Effector memory CD4-positive, alpha-beta T cell (primary cell): Measurements from ENCODE around the gene SEPTIN12.

Source experiments
- DNase-seq, 3 donors: peaks; one replicate each; pipeline ENCODE4 v3.0.0-alpha.2; 2020
- H3K27ac ChIP-seq: 2 replicates; pipeline ENCODE4 v1.7.0; 2013; ENCODE audit warnings: mild to moderate bottlenecking, low read length, moderate library complexity; ENCODE audit not compliant: insufficient read depth, poor library complexity, severe bottlenecking
- H3K27me3 ChIP-seq: replicated peaks from 2 replicates; pipeline ENCODE4 v1.7.0; 2013; ENCODE audit warnings: mild to moderate bottlenecking, low read length; ENCODE audit not compliant: insufficient read depth, control insufficient read depth, poor library complexity, severe bottlenecking
- H3K36me3 ChIP-seq: 2 replicates; pipeline ENCODE4 v1.7.0; 2013; ENCODE audit warnings: mild to moderate bottlenecking, low read length, moderate library complexity; ENCODE audit not compliant: control insufficient read depth, insufficient read depth
- H3K4me1 ChIP-seq: 2 replicates; pipeline ENCODE4 v1.7.0; 2013; ENCODE audit warnings: low read length, mild to moderate bottlenecking; ENCODE audit not compliant: control insufficient read depth, insufficient read depth, poor library complexity, severe bottlenecking
- H3K4me3 ChIP-seq: 2 replicates; pipeline ENCODE4 v1.7.0; 2013; ENCODE audit warnings: low read length, low read depth, mild to moderate bottlenecking; ENCODE audit not compliant: insufficient read depth, poor library complexity, severe bottlenecking
- H3K9me3 ChIP-seq: 2 replicates; pipeline ENCODE4 v1.7.0; 2013; ENCODE audit warnings: mild to moderate bottlenecking, low read length, moderate library complexity; ENCODE audit not compliant: control insufficient read depth

SEPTIN12 gene

DNA sequence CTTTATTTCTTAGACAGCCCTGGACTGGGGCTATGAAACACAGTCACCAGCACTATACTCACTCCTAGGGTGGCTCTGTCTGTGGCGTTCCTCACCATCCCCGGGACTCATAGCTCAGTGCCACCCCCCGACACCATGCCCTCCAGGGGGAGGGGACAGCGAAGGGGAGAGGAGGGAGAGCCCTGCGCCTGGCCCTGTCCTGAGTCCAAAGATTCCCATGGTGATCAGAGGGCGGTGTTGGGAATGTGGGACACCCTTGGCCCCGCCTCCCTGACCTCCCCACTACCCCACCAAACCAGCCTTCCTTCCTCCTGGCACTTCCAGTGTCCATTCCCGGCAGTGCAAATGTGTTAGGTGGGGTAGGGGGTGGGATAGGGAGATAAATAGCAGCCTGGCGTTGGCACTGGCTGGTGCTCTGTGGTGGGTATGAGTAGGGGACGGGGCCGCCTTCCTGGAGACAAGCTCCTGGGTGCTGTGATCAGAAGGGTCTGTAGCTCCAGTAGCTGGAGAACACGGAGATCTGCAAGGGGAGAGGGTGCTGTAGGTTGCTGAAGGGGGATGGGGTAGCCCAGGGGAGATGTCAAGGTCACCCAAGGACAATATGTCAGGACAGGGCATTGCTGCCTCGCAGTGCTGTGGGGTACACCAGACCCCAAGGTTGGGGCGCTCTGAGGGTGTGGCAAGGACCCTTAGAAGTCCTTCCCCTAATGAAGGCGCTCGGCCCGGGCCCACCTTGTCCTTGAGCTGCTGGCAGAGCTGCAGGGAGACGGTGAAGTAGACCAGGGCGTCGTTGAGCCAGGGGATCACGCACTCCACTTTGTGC, 9.0 kb upstream of the SEPTIN12 start:
- DNase-seq, result no peak
- no peak overlapping the region for H3K4me3 ChIP-seq
- H3K27ac ChIP-seq, result no peak overlapping the region
- no peaks in the 10 kb centered on the region for H3K27me3 ChIP-seq
- H3K36me3 ChIP-seq, result no peaks in the 10 kb centered on the region
- H3K4me1 ChIP-seq, result peaks cover 8% of the 10 kb centered on the region
- H3K9me3 ChIP-seq, result no peaks in the 10 kb centered on the region

DNA sequence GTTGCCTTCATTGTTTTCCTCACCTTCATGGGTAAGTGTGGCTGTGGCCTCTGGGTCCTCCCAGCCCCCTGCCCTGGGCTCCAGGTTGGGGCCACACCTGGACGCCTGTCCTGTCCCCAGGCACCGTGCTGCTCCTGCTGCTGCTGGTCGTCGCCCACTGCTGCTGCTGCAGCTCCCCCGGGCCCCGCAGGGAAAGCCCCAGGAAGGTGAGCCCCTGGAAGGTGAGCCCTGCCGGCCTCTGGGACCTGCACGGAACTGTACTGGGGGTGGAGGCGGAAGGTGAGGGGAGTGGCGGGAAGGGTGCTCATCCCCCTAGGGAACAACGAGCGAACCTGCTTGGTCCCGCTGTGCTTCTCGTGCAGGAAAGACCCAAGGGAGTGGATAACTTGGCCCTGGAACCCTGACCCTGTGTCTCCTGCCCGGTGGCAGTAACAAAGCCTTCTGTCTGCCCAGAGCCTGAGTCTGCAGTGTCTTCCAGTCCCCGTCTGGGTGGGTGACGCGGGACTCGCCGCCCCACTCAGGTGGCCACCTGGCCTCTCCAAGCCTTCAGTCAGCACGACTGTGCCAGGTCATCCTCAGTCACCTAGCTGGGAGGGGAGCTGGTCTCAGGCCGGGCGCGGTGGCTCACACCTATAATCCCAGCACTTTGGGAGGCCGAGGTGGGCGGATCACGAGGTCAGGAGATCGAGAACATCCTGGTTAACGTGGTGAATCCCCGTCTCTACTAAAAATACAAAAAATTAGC, 7.9 kb upstream of the SEPTIN12 start:
- Histone ChIP-seq H3K27ac (no peak overlapping the region), H3K36me3 (no peaks in the 10 kb centered on the region), H3K4me3 (no peak overlapping the region), H3K9me3 (no peaks in the 10 kb centered on the region), H3K4me1 (no peaks in the 10 kb centered on the region), H3K27me3 (no peaks in the 10 kb centered on the region)
- DNase-seq, result no peak

DNA sequence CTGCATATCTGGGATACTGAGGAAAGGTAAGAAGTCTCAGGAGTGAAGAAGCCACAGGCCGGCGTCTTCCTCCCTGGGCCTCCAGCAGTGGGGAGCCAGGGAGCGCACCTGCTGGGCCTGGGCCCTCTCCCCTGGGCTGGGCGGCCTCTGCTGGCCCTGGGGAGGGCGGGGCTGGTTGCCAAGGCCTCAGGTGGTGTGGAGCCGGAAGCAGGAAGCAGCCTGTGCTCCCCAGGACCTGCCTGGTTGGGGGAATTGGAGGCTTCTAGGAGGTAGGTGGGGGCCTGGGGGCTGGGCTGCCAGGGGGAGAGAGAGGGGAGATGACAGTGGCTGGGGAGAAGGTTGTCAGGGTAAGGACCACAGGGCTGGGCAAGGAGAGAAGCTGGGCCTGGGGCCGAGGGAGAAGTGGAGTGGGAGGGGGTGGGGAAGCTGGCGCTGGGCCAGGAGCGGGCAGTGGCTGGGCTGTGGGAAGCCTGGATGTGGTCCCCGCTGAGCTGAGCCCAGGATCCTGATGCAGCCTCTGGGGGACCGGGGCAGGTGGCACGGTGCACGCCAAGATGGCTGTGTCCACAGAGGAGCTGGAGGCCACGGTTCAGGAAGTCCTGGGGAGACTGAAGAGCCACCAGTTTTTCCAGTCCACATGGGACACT, 7.2 kb upstream of the SEPTIN12 start, which contains the start of gene SMIM22:
SMIM22 (plus strand) TSS at position 189 of the 647 bp plus-strand sequence; CDS start at position 555, 366 bp downstream.
- no peak within 1 kb of the TSS for H3K27ac ChIP-seq
- no peaks in the 10 kb centered on the region for H3K36me3 ChIP-seq
- DNase-seq, result no peak
- H3K27me3 ChIP-seq, result no peaks in the 10 kb centered on the region
- no peaks in the 10 kb centered on the region for H3K9me3 ChIP-seq
- no peak within 1 kb of the TSS for H3K4me3 ChIP-seq
- H3K4me1 ChIP-seq, result no peaks in the 10 kb centered on the region

DNA sequence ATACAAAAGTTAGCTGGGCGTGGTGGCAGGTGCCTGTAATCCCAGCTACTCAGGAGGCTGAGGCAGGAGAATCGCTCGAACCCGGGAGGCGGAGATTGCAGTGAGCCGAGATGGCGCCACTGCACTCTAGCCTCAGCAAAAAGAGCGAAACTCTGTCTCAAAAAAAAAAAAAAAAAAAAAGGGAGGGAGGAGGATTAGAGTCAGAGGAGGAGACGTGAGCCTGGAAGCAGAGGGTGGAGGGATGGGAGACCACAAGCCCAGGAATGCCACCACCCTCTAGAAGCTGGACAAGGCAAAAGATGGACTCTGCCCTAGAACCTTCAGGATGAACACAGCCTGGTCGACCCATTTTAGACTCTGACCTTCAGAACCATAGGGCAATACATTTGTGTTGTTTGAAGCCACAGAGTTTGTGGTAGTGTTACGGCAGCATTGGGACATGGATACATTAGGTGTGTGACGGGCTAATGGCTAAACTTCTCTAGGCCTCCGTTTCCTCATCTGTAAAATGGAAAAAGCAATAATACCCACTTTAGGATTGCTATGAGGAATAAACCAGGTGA, 4.9 kb upstream of the SEPTIN12 start:
- Histone ChIP-seq H3K4me3 (no peak overlapping the region), H3K27me3 (no peaks in the 10 kb centered on the region), H3K27ac (no peak overlapping the region), H3K36me3 (no peaks in the 10 kb centered on the region), H3K9me3 (no peaks in the 10 kb centered on the region), H3K4me1 (no peaks in the 10 kb centered on the region)
- DNase-seq, result no peak

DNA sequence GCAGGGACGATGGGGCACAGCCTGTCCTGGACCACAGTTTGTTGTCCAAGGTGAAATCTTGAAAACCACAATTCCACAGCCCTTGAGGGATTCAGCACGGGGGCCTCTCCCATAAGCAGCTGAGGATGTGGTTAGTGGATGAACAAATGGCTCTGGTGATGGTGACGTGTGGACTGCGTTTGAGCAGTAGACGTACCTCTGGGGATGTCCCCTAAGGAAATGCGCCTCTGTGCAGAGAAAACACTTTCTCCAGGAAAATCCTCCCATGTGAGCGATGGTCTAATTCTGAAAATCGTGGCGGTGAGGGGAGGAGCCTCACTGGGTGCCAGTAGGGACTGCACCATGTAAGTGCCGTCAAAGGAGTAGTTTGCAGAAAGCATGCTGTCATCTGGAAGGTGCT, 2.7 kb upstream of the SEPTIN12 start:
- DNase-seq, result no peak
- no peak overlapping the region for H3K4me3 ChIP-seq
- H3K9me3 ChIP-seq, result no peaks in the 10 kb centered on the region
- no peak overlapping the region for H3K27ac ChIP-seq
- no peaks in the 10 kb centered on the region for H3K4me1 ChIP-seq
- H3K27me3 ChIP-seq, result no peaks in the 10 kb centered on the region
- H3K36me3 ChIP-seq, result no peaks in the 10 kb centered on the region

DNA sequence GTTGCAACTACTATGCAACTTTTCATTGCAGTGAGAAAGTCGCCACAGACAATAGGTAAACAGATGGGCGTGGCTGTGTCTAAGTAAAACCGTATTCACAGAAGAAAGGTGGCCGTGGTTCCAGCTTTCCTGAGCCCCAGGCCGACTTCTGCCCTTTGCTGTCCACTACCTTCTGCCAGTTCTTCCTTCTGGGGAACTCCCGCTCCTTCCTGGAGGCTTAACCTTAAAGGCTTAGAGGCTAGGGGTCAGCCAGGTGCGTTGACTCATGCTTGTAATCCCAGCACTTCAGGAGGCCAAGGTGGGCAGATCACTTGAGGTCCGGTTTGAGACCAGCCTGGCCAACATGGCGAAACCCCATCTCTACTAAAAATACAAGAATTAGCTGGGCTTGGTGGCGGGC, 2.1 kb upstream of the SEPTIN12 start:
- H3K36me3 ChIP-seq, result no peaks in the 10 kb centered on the region
- H3K4me1 ChIP-seq, result no peaks in the 10 kb centered on the region
- no peaks in the 10 kb centered on the region for H3K27me3 ChIP-seq
- DNase-seq, result no peak
- no peaks in the 10 kb centered on the region for H3K9me3 ChIP-seq
- no peak overlapping the region for H3K27ac ChIP-seq
- no peak overlapping the region for H3K4me3 ChIP-seq

DNA sequence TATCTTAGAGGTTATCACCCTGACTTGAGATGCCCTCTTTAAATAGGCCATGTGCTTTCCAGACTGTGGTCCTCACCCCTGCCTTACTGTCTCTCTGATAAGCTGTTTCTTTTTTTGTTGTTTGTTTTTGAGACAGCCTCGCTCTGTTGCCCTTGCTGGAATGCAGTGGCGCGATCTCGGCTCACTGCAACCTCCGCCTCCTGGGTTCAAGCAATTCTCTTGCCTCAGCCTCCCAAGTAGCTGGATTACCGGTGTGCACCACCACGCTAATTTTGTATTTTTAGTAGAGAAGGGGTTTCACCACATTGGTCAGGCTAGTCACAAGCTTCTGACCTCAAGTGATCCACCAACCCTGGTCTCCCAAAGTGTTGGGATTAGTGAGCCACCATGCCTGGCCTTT, 765 bp upstream of the SEPTIN12 start:
- H3K27me3 ChIP-seq, result no peaks in the 10 kb centered on the region
- no peak overlapping the region for H3K27ac ChIP-seq
- no peaks in the 10 kb centered on the region for H3K9me3 ChIP-seq
- DNase-seq, result no peak
- H3K36me3 ChIP-seq, result no peaks in the 10 kb centered on the region
- no peaks in the 10 kb centered on the region for H3K4me1 ChIP-seq
- H3K4me3 ChIP-seq, result no peak overlapping the region

DNA sequence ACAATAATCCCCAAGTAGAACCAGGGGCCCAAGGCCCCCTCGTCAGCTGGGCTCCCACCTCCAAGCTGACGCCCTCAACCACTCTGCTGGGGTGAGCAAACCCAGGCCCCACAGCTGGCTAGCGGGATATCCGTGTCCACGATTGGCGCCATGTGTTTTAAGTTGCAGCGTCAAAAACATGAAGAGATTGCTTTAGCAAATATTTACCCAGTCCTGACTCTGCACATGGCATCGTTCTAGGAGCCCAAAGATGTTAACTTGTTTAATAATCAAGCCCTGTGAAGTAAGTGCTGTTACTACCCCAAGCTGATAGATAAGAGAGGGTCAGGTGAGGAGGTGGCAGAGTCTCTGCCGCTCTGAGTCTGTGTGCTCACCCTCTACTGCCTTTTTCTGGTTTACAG, 344 bp upstream of the SEPTIN12 start:
- no peak overlapping the region for H3K27ac ChIP-seq
- no peaks in the 10 kb centered on the region for H3K27me3 ChIP-seq
- H3K9me3 ChIP-seq, result no peaks in the 10 kb centered on the region
- no peaks in the 10 kb centered on the region for H3K36me3 ChIP-seq
- no peaks in the 10 kb centered on the region for H3K4me1 ChIP-seq
- no peak overlapping the region for H3K4me3 ChIP-seq
- no peak for DNase-seq

DNA sequence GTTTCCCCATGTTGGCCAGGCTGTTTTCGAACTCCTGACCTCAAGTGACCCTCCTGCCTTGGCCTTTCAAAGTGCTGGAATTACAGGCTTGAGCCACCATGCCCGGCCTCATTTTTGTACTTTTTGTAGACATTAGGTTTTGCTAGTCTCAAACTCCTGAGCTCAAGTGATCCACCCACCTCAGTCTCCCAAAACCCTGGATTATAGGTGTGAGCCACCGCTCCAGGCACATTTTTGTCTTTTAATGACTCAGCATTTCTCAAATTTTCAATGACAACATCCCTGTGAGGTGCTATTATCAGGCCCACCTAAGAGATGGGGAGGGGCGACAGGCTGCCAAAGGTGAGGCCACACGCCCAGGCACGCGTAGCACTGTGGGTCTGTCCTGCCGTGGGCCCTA, 1.1 kb downstream of the SEPTIN12 start:
- Histone ChIP-seq H3K4me3 (no peak overlapping the region), H3K36me3 (no peaks in the 10 kb centered on the region), H3K27ac (no peak overlapping the region), H3K27me3 (no peaks in the 10 kb centered on the region), H3K9me3 (no peaks in the 10 kb centered on the region), H3K4me1 (no peaks in the 10 kb centered on the region)
- DNase-seq, result no peak
